Limb (tissue), 2 donors: Measurements from ENCODE around the gene VWA2.

Experiments
- DNase-seq, 2 donors: peaks; one replicate each; pipeline ENCODE4 v3.0.0-alpha.2; 2016; ENCODE audit errors: extremely low spot score in 2 of 2

Gene VWA2

GRCh38 chr10:114239117-114239993 lies at the start of gene VWA2:
VWA2 (plus strand) TSS chr10:114239254; CDS start chr10:114248714, 9,460 bp downstream.
- DNase-seq = peak in 1 of 2 donors; percentile 54

DNA sequence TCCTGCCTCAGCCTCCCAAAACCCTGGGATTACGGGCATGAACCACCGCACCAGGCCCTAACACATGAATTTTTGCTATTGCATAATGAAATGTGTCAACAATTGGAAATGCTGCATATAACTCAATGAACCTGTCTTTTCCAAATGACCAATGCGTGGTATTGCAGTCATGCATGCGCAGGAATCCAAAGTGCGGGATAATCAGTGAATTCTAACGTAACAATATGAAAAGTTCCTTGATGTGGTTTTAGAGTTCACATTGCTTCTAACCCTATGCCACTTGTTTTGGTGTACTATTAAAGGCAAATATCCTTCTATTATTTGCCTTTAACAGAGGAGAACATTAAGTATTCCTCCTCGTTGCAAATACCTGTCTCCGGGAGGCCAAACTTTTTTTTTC lies 49.4 kb upstream of the VWA2 start:
- DNase-seq = no peak

DNA sequence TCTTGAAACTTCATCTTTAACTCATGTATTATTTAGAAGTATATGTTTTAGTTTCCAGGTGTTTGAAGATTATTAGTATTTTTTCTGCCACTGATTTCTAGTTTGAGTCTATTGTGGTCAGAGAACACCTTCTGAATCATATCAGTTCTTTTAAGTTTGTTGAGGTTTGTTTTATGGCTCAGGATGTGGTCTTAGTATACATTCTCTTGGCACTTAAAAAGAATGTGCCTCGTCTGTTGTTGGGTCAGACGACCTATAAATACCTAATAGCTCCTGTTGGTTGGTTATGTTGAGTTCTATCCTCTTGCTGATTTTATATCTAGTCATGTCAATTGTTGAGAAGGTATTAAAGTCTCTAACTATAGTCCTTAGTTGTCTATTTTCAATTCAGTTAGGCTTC lies 44.0 kb upstream of the VWA2 start:
- DNase-seq = no peak

DNA sequence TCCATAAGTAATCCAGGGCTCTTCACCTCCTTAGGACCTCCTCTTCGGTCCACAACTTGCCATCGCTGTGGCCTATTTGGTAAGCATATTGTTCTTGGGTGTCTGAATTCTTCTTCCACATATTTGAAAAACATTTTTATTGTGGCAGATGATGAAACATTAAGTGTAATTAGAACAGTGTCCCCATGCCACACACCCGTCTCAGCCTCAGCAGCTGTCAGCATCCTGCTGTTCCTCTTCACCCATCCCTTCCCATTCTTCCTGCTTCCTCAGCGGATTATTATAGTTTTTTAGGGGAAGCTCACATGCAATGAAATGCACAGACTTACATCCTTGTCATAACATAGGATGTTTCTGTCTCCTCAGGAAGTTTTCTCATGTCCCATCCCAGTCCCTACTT lies 39.8 kb upstream of the VWA2 start:
- no peak for DNase-seq

DNA sequence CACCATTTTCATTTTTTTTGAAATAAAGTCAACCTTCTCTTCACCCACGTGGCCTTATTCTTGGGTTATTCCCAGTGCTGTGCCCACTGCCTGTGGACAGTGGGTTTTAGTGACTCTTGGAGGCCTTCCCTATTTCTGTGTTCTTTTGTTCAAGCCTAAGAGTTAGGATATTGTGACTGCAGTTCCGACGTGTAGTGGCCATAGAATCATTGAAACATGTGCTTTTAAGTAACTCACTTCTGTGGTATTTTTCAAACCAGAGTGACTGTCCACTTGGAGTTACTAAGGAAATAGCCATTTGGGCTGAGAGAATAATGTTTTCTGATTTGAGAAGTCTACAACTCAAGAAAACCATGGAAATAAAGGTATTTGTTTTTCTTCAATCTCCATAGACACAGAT lies 36.2 kb upstream of the VWA2 start:
- DNase-seq = no peak

- no peak for DNase-seq
These were observed 32.2 kb upstream of the VWA2 start for GRCh38 chr10:114206902-114207301.

- no peak for DNase-seq
These were observed 31.7 kb upstream of the VWA2 start for GRCh38 chr10:114207349-114207748.

- no peak for DNase-seq
These were observed 30.7 kb upstream of the VWA2 start for GRCh38 chr10:114208351-114208750.

DNA sequence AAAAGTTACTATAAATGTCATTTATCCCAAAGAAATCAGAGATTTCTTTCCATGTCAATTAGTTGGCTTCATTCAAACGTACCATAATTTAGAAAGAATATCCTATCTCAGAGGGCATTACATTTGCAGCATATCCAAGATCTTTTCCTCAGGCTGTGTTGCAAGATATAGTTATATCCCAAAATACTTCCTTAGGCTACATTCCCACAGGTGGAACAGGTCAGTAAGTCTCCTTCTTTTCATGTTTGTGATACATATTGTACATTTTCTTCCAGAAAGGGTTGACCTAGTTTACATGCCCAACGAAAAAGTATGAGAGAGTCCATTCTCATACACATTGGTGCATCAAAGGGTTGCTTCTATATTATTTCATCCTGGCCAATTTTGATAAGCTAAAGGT lies 26.9 kb upstream of the VWA2 start:
- DNase-seq = no peak

DNA sequence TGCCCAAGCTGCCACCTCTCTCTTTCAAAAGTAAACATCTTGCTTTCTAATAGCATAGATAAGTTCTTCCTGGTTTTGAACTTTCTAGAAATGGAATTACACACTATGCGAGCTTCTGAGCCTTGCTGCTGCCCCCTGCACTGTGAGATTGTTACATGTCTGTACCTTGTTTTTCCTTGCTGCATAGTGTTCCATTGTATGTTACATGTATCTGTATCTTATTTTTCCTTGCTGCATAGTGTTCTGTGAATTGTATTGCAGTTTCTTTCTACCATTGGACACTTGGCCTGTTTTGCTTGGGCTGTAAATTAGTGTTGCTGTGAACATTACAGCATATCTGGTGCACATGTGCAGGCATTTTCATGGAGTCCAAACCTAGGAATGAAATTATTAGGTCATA lies 24.0 kb upstream of the VWA2 start:
- DNase-seq = no peak

DNA sequence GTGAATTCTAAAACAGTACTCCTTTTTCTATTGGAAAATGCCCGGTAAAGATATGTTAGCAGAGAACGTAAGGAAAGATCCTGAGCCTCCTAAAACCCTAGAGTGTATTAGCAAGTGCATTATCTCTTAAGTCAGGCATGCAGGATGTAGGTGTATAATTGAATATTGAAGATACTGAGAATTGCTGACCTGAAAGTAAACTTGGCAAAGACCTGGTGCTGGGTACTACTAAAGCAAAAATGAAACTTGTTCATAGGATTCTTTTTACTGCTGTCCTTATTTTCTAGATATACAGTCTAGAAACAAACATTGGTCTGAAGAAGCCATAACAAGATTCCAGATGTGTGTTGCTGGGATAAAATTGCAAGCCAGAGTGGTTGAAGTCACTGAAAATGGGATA lies 18.8 kb upstream of the VWA2 start:
- DNase-seq = no peak

DNA sequence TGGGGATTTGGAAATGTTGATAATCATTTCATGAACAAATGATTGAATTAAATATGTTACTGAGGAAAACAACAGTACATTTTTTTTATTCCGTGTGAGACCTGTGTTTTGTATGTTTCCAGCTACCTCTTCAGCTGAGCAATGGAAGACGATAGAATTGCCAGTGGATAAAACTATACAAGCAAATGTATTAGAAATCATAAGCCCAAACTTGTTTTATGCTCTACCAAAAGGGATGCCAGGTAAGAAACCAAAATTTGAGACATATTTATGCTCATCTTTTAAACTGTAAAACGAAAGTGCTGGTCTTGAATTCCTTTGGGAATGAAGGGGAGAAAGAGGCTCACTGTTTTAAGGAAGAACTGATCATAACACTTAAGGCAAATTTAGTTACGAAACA lies 17.8 kb upstream of the VWA2 start:
- DNase-seq = no peak

DNA sequence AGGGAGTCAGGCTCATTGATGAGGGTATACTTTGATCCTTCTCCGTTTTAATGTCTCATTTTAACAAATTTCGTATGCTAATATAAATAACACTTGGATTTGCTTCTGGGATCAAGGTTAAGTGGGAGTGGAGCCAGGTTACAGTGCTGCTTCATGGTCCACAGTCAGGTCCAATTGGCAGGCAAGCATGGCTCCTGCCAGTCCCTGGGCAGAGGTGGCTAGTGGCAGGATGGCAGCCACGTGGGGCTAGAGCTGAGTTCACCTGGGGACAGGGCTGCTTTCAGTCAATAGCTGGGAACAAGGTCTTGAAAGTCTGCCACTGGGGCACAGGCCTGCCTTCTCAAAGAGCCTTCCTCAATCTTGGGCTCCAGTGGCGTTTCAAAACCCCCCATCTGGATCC lies 16.0 kb upstream of the VWA2 start:
- DNase-seq = no peak

DNA sequence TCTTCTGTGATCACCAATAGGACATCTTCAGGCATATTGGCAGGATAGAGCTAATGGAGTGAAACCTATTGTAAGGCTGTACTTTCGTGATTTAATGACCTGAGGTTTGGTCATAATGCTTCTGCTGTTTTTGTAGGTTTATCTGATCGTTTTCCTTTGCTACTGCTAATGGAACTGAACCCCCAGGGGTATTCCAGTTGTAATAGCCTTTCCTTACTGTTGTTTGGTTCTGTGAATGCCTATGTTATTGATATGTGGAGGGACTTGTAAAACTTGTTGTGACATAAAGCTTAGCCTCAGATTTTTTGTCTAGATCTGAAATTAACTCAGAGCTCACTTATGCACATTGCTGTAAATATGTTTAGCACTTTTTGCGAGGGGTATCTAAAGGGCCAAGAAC lies 10.9 kb upstream of the VWA2 start:
- DNase-seq = no peak

DNA sequence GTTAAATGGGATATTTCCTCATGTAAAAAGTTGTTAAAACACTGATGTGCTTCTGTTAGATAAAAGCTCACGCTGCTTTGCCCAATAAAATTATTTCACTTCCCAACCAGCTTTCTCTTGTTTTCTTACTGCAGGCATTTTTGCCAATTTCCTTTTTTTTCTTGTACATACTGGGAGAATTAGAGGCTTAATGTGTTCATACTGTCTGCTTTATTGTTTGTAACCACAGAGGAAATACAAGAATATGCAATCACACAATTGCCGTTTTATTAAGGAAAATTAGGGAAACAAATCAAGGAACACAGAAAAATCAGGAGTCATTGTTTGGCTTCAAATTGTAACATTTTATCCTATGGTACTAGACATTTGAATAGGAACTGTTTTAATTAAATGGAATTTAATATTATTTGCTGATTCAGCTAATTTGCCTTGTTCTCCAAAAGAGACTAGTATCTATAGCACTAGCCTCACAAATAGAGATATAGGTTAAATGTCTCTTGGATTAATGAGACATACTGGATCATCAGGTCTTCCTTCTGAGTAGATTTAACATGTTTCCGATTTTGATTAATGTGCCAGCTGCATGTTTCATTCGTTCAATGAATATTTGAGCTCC lies 6.4 kb upstream of the VWA2 start:
- DNase-seq = no peak

DNA sequence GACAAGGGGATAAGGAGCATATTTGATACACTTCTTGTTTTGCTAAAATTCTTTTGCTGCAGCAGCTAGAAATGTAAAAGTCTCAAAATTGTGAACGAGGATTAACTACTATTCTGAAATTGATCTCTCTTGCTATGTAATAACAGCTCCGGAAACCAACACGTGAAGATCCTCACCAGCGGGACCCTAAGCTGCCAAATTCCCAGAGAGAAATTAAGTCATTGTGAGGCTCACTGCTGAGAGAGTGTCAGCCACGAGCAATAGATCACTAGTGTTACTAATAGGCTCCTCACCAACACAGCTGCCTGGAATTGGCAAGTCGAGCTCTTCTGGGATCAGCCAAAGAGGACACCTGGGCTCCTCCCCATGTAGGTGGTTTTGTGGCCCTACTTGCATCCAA lies 5.6 kb upstream of the VWA2 start:
- no peak for DNase-seq

DNA sequence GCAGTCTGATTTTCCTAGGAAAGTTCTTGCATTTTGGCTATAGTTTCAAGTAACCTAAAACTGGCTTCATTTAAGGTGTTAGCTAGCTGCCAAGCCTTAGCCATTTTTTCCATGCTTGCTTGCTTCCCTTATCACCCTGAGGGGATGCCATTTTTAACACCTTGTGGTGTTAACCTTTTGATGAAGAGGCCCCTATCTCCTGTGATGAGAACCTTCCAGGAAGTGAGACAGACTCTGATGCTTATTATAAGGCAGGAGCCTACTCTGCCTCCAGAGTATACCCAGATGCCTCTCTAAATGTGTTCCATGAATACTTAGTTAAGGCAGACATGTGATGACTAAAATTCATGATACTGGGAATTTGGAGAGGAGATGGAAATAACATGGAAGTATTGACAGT lies 4.9 kb upstream of the VWA2 start:
- DNase-seq = no peak

- no peak for DNase-seq
These were observed 916 bp downstream of the VWA2 start for GRCh38 chr10:114239994-114240345.

DNA sequence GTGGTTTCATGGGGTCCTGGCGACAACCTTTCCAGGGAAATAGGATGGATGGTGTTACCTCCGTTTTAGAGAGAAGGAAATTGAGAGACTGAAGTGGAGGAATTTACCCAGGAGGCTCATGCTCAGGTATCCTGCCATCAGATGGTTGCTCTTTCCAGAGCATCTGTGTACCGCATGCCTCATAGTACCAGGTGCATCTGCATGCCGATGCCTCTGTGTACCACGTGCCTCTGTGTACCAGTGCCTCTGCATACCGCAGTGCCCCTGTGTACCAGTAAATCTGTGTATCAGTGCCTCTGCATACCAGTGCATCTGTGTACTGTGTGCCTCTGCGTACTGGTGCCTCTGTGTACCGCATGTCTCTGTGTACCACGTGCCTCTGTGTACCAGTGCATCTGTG lies 3.2 kb downstream of the VWA2 start:
- DNase-seq = no peak

- no peak for DNase-seq
These were observed 4.6 kb downstream of the VWA2 start for GRCh38 chr10:114243661-114244060.

DNA sequence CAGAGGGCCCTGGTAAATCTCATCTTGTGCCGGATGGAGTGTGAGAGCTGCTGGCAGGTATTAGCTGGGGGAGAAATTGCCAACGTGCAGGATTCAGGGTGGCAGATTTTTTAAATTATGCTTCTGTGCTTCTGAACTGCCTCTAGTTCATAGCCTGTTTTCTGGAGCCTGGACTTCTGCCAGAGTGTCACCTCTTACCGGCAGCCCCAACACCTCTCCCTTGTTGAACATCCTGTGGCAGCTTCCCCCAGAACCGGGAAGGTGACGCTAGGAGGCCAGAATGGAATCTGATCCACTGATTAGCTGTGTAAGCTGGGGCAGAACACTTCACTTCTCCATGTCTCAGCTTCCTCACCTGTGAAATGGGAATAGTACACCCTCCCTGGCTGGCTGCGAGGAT lies 5.1 kb downstream of the VWA2 start:
- DNase-seq = no peak

DNA sequence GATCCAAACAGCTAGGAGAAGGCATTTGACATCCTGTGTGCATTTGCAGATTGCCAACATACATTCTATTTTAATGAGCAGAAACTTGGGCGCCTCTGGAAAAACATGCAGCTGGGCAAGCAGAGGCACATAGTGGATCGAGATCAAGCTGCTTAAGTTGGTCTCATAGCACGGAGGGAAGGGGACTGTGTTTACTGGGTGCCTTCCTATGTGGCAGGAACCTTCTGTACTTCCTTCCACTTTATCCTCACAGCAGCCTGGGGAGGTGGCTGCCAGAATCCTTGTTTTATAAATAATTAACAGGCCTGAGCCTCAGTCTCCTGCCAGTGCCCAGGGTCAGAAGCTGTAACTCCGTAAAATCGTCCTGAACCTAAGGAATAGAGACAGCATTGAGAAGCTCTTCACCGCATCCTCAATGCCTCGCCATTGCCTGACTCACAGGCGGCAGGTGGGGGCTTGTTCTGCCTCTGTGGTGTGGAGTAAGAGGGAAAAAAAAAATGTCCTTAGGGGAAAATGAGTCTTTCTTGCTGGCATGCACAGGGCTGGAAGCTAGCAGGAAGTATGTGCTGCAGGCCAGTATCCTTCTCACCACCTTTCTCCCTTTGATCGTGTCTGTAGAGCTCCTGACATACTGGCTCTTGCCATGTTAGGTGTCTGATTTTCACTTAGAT lies 6.2 kb downstream of the VWA2 start:
- DNase-seq = no peak
